Measurements from ENCODE around the gene ICE2.

Gene ICE2

DNA sequence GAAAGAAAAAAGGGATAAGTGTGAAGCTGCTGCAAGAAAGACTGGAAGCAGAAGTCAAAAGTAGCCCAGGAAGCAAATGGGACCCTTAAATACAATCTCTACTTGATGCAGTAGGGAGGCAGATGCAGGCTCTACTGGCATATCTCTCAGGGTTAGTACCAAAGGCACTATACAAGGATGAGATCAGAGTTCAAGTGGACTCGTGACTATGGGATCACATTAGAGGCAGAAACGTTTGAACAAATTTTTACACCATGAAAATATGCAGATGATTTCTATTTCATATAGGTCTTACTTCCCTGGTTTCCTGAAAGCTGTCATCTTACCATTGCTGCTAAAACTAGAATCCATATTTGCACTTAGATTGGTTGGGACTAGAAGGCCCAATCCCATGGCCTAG is 53.5 kb downstream of the ICE2 start:
- TF ChIP-seq CTCF (IDR thresholded peaks at IDR 0.05; ENCODE audit: control insufficient read depth, insufficient read depth, low read depth, low read length, missing control alignments) = no peak
- DNase-seq (ENCODE audit: low read depth) = no peak
- H3K4me3 ChIP-seq (ENCODE audit: control insufficient read depth, low read depth, low read length) = no peak overlapping the region

DNA sequence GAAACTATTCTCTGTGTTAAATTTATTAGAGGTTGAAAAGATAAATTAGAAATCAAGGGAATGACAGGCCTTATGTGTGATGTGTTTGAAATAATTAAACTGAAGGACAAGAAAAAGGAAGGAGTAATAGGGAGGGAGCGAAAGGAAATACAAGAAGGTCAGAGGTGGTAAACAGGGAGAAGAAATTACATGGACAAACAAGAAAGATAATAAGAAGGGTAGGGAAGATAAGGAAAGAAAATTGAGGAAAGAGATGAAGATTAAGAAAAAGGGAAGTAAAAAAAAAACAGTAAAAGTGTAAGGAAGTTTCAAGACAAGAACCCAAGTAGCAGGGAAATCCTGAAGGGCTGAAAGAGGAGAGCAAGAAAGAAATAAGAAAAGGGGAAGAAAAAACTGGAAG is 54.9 kb downstream of the ICE2 start:
- no peak overlapping the region for H3K4me3 ChIP-seq (ENCODE audit: control insufficient read depth, low read depth, low read length)
- DNase-seq (ENCODE audit: low read depth) = no peak
- no peak for TF ChIP-seq CTCF (IDR thresholded peaks at IDR 0.05; ENCODE audit: control insufficient read depth, insufficient read depth, low read depth, low read length, missing control alignments)

DNA sequence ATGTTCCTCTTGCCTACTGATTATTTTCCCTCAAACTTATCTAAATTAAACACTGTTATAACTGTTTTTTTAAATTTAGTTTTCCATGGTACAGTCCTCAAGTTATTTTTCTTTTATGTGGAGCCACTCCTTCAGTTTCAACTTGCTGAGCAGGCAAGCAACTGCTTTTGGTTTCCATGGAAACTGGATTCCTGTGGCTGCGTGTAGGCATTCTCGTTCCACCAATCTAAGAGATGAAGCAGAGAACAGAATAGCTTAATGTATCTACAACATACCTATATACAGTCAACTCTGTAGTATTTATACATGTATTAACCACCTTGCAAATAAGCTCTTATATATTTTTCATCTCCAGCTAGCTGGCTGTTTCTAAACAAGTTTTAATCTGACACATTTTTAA is 55.4 kb downstream of the ICE2 start:
- peak; percentile 75 for DNase-seq (ENCODE audit: low read depth)
- H3K4me3 ChIP-seq (ENCODE audit: control insufficient read depth, low read depth, low read length) = no peak overlapping the region
- TF ChIP-seq CTCF (IDR thresholded peaks at IDR 0.05; ENCODE audit: control insufficient read depth, insufficient read depth, low read depth, low read length, missing control alignments) = no peak

- DNase-seq (ENCODE audit: low read depth) = no peak
- TF ChIP-seq CTCF (IDR thresholded peaks at IDR 0.05; ENCODE audit: control insufficient read depth, insufficient read depth, low read depth, low read length, missing control alignments) = no peak
- H3K4me3 ChIP-seq (ENCODE audit: control insufficient read depth, low read depth, low read length) = no peak overlapping the region
Measured at GRCh38 chr15:60421544-60421943, 57.4 kb downstream of the ICE2 start.

GRCh38 chr15:60420203-60420716 is 58.7 kb downstream of the ICE2 start:
- no peak overlapping the region for H3K4me3 ChIP-seq (ENCODE audit: control insufficient read depth, low read depth, low read length)
- DNase-seq (ENCODE audit: low read depth) = no peak

DNA sequence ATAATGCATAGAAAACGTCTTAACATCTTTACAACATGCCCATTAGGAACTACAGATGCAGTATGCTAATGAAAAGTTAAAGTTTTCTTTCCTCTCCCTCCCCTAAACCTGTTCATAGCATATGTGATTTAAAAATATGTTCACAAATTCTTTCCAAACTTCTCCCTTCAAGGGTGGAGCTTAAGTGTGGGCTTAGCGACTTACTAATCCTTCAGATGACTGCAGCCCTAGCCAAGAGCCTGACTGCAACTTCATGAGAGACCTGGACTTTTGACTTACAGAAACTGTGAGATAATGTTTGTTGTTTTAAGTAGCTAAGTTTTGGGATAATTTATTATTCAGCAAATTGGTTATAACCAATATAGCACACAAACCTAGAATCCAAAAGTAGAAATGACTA is 59.2 kb downstream of the ICE2 start:
- H3K4me3 ChIP-seq (ENCODE audit: control insufficient read depth, low read depth, low read length) = no peak overlapping the region
- DNase-seq (ENCODE audit: low read depth) = no peak
- TF ChIP-seq CTCF (IDR thresholded peaks at IDR 0.05; ENCODE audit: control insufficient read depth, insufficient read depth, low read depth, low read length, missing control alignments) = no peak

More at GRCh38 chr15:60420203-60420716, 58.7 kb downstream of the ICE2 start:
- TF ChIP-seq CTCF (IDR thresholded peaks at IDR 0.05; ENCODE audit: control insufficient read depth, insufficient read depth, low read depth, low read length, missing control alignments) = no peak

GRCh38 chr15:60418096-60418495 is 60.8 kb downstream of the ICE2 start:
- no peak overlapping the region for H3K4me3 ChIP-seq (ENCODE audit: control insufficient read depth, low read depth, low read length)
- DNase-seq (ENCODE audit: low read depth) = no peak
- TF ChIP-seq CTCF (IDR thresholded peaks at IDR 0.05; ENCODE audit: control insufficient read depth, insufficient read depth, low read depth, low read length, missing control alignments) = no peak
